Spleen (tissue), 11 donors: ENCODE results near the gene ADAM15. TPM values are rescaled to one million over a fixed set of nuclear protein-coding genes. Genes with fewer than 3 reads are reported as not detected.
A peak's percentile ranks its signal among the peaks of the same experiment; 100 is the strongest.

ENCODE experiments used
- DNase-seq: peaks from one replicate; pipeline ENCODE4 v3.0.0-alpha.2; 2020
- H3K27ac ChIP-seq, 8 donors: fragments of 200-600 bp; sonication (generic) in 7 of 8; 1 replicate in 4 of 8; 2 replicates in 4 of 8; pipeline versions ENCODE4 v1.5.0 to v1.8.0; 2016 to 2021; ENCODE audit warnings: inconsistent platforms in 4 of 8, mild to moderate bottlenecking in 4 of 8, moderate library complexity in 1 of 8
- H3K27me3 ChIP-seq, 7 donors: fragments of 200-600 bp; sonication (generic) in 6 of 7; replicated peaks in 1 of 7; 1 replicate in 4 of 7; 2 replicates in 3 of 7; pipeline versions ENCODE4 v1.5.0 to v1.8.0; 2016 to 2021; ENCODE audit warnings: inconsistent platforms in 3 of 7, mild to moderate bottlenecking in 1 of 7
- H3K36me3 ChIP-seq, 6 donors: fragments of 200-600 bp; sonication (generic) in 5 of 6; 1 replicate in 4 of 6; 2 replicates in 2 of 6; pipeline versions ENCODE4 v1.5.0 to v1.8.0; 2016 to 2021; ENCODE audit warnings: inconsistent platforms in 2 of 6
- H3K4me1 ChIP-seq, 6 donors: fragments of 200-600 bp; sonication (generic) in 5 of 6; 1 replicate in 3 of 6; 2 replicates in 3 of 6; pipeline versions ENCODE4 v1.5.0 to v1.8.0; 2016 to 2021; ENCODE audit warnings: inconsistent platforms in 3 of 6
- H3K4me3 ChIP-seq, 8 donors: fragments of 200-600 bp; sonication (generic) in 7 of 8; 1 replicate in 4 of 8; 2 replicates in 4 of 8; pipeline versions ENCODE4 v1.5.0 to v1.8.0; 2016 to 2021; ENCODE audit warnings: inconsistent platforms in 4 of 8, mild to moderate bottlenecking in 4 of 8, moderate library complexity in 2 of 8
- H3K9me3 ChIP-seq, 8 donors: fragments of 200-600 bp; sonication (generic) in 7 of 8; 1 replicate in 4 of 8; 2 replicates in 4 of 8; pipeline versions ENCODE4 v1.5.0 to v1.8.0; 2016 to 2021; ENCODE audit warnings: inconsistent platforms in 4 of 8
- CTCF ChIP-seq, 11 experiments: fragments of 200-600 bp in 7 of 11; fragments of 450-650 bp in 4 of 11; sonication (generic) in 4 of 11; IDR thresholded peaks in 8 of 11; conservative IDR thresholded peaks in 3 of 11; 1 replicate in 7 of 11; 2 replicates in 4 of 11; pipeline versions ENCODE4 v1.4.0 to v1.8.0; 2016 to 2021; ENCODE audit warnings: antibody characterized with exemption in 11 of 11, inconsistent platforms in 4 of 11, mild to moderate bottlenecking in 1 of 11
- POLR2A ChIP-seq, 3 donors: fragments of 450-650 bp; IDR thresholded peaks; one replicate each; pipeline ENCODE4 v1.5.1; 2017; ENCODE audit warnings: antibody characterized with exemption in 3 of 3, mild to moderate bottlenecking in 1 of 3
- POLR2AphosphoS5 ChIP-seq, 3 donors: sonication (generic); formaldehyde crosslinking; IDR thresholded peaks; one replicate each; pipeline ENCODE4 v1.5.1; 2017; ENCODE audit warnings: antibody characterized with exemption in 3 of 3
- WGBS, 5 donors: extraction: QIAGEN DNeasy Blood & Tissue Kit in 3 of 5; methylation state at CpG; one replicate each; pipeline versions ENCODE4 v1.1.5 to v1.1.7; 2013 to 2018; 5-methylcytosine and 5-hydroxymethylcytosine counted together
- intact Hi-C: fragments of 100-400 bp; cut with DNase I; formaldehyde crosslinking; loops from one replicate; pipeline ENCODE4 v1.15.0; 2023; ENCODE audit warnings: low total_unique reads
- polyA plus RNA-seq, 3 donors: library from polyadenylated mRNA; stranded (reverse); fragments of 200-250 nt; gene quantifications; one replicate each; pipeline ENCODE4 v1.2.1, GENCODE V29; 2013
- total RNA-seq, 7 donors: library from RNA; depleted of rRNA in 3 of 7; stranded (reverse); fragments of >200 nt in 3 of 7; fragmentation: NEBNext Ultra II Directional in 4 of 7; extraction: Animal tissue kit (Norgen Biotek cat#: 25700) in 4 of 7; gene quantifications; one replicate each; pipeline versions ENCODE4 v1.1.0 to v1.2.1, GENCODE V29; 2016 to 2021
- donor health status: healthy with polysubstance abuse.
- donor health status: DM: no; HTN: no; CAD: no; lungs with moderate emphysema.
- donor health status: DM: no; HTN: no; CAD: no.
- donor health status: Bipolar disorder and iron deficiency.
- donor health status: healthy.
- donor health status: DM: no; HTN: no; CAD: no.
- donor health status: DM: yes; HTN: yes; CAD: no.

The ADAM15 gene
- total and polyA plus RNA-seq, 10 donors: 70.8 to 313 (median 86.6) TPM

GRCh38 chr1:155007251-155007828 lies 43.8 kb upstream of the ADAM15 start:
- DNase-seq: peak; percentile 87
- TF ChIP-seq POLR2AphosphoS5 (IDR thresholded peaks at IDR 0.05): no peak
- no peak for TF ChIP-seq POLR2A (IDR thresholded peaks at IDR 0.05)
- no peak for TF ChIP-seq CTCF (IDR thresholded peaks at IDR 0.05 in 8 of 11, conservative IDR thresholded peaks at IDR 0.05 in 3 of 11)
- Histone ChIP-seq H3K27me3 (no peaks in the 10 kb centered on the region), H3K27ac (peak overlapping the region; percentile 13 to 99 (median 95)), H3K4me1 (peaks cover 35 to 96% (median 87%) of the 10 kb centered on the region in 6 donors), H3K9me3 (no peaks in the 10 kb centered on the region), H3K36me3 (peaks cover 0 to 11% (median 0%) of the 10 kb centered on the region in 6 donors), H3K4me3 (peak overlapping the region in 3 of 8 donors; percentile 37 to 76 (median 43))
- 47 to 82% (median 64%) methylated on average over 4 to 6 of the region's 6 CpGs for WGBS, 5 donors
- intact Hi-C loops: loop anchor here (10.0 kb wide), 1 partner anchor 57 kb away; the partner anchor contains the start of gene EFNA4

- Histone ChIP-seq H3K36me3 (peaks cover 0 to 11% (median 0%) of the 10 kb centered on the region in 6 donors), H3K9me3 (no peaks in the 10 kb centered on the region), H3K27me3 (no peaks in the 10 kb centered on the region), H3K27ac (peak overlapping the region; percentile 13 to 99 (median 95)), H3K4me1 (peaks cover 44 to 100% (median 96%) of the 10 kb centered on the region in 6 donors), H3K4me3 (peak overlapping the region in 6 of 8 donors; percentile 29 to 76 (median 36))
- WGBS, 5 donors: 39 to 59% (median 50%) methylated on average over 15 to 16 of the region's 16 CpGs
- TF ChIP-seq POLR2AphosphoS5 (IDR thresholded peaks at IDR 0.05) (peak in 1 of 3 donors; percentile 61), CTCF (IDR thresholded peaks at IDR 0.05 in 8 of 11, conservative IDR thresholded peaks at IDR 0.05 in 3 of 11) (no peak), POLR2A (IDR thresholded peaks at IDR 0.05) (no peak)
- intact Hi-C loops: loop anchor here (10.0 kb wide), 1 partner anchor 57 kb away; the partner anchor contains the start of gene EFNA4
- peak; percentile 89 for DNase-seq
Measured at GRCh38 chr1:155008015-155008941, 42.8 kb upstream of the ADAM15 start.

GRCh38 chr1:155009221-155009711 lies 41.9 kb upstream of the ADAM15 start:
- H3K27ac ChIP-seq: peak overlapping the region in 7 of 8 donors; percentile 60 to 99 (median 95)
- WGBS, 5 donors: 62 to 92% (median 78%) methylated on average over 3 to 12 of the region's 12 CpGs
- TF ChIP-seq POLR2A (IDR thresholded peaks at IDR 0.05) (no peak), CTCF (IDR thresholded peaks at IDR 0.05 in 8 of 11, conservative IDR thresholded peaks at IDR 0.05 in 3 of 11) (no peak), POLR2AphosphoS5 (IDR thresholded peaks at IDR 0.05) (no peak)
- peaks cover 0 to 17% (median 2%) of the 10 kb centered on the region in 6 donors for H3K36me3 ChIP-seq
- H3K9me3 ChIP-seq: no peaks in the 10 kb centered on the region
- DNase-seq: no peak
- intact Hi-C loops: loop anchor here (10.0 kb wide), 1 partner anchor 56 kb away; the partner anchor contains the start of gene EFNA4
- peak overlapping the region in 6 of 8 donors; percentile 29 to 76 (median 36) for H3K4me3 ChIP-seq
- peaks cover 51 to 100% (median 100%) of the 10 kb centered on the region in 6 donors for H3K4me1 ChIP-seq
- H3K27me3 ChIP-seq: no peaks in the 10 kb centered on the region
